CD4-positive, alpha-beta T cell treated with Interferon alpha-2 for 1 hour (primary cell): ENCODE measurements around the gene UNC5A.

ENCODE experiments used
- DNase-seq, 2 donors: peaks; one replicate each; pipeline ENCODE4 v3.0.0-alpha.2; 2020 to 2022

UNC5A gene

DNA sequence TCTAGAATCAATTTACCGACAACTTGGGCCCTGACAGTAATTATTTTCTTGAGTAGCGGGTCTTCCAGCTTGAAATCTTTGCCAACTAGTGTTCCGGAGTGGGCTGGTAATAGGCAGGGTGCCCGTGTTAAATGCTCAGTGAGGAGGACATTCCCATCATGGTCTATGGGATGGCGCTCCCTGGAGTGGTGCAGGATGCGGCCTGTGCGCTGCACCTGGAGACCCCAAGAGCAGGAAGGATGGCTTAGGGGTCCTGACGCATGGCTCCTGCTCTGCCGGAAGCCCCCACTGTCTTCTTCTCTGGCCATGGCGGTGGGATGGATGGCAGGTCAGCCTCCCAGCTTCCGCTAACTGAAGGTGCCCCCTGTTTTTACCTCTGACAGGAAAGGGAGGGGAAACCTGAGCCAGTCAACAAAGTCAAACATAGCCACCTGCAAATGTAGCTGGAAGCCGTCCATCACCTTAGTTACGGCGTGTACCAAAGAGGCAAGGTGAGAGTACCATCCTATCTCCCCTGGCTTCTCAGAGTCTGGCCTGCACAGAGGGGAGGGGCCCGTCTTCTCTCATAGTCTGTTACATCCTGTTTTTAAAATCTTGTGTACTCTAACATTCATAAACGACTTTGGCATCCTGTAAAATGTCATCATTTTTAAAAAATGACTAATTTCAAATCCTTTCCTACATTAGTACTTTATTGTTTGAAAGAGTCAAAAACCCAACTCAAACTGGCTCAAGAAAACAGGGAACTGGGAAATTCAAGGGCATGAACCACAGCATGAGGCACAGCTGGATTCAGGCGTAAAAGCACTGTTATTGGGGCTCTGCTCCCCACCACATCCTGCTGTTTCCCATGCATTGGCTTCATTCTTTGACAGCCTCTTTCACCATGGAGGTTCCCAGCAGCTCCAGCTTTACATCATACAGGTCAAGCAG, 28.5 kb upstream of the UNC5A start:
- no peak for DNase-seq

GRCh38 chr5:176784218-176785165, 25.9 kb upstream of the UNC5A start:
- DNase-seq, result no peak

DNA sequence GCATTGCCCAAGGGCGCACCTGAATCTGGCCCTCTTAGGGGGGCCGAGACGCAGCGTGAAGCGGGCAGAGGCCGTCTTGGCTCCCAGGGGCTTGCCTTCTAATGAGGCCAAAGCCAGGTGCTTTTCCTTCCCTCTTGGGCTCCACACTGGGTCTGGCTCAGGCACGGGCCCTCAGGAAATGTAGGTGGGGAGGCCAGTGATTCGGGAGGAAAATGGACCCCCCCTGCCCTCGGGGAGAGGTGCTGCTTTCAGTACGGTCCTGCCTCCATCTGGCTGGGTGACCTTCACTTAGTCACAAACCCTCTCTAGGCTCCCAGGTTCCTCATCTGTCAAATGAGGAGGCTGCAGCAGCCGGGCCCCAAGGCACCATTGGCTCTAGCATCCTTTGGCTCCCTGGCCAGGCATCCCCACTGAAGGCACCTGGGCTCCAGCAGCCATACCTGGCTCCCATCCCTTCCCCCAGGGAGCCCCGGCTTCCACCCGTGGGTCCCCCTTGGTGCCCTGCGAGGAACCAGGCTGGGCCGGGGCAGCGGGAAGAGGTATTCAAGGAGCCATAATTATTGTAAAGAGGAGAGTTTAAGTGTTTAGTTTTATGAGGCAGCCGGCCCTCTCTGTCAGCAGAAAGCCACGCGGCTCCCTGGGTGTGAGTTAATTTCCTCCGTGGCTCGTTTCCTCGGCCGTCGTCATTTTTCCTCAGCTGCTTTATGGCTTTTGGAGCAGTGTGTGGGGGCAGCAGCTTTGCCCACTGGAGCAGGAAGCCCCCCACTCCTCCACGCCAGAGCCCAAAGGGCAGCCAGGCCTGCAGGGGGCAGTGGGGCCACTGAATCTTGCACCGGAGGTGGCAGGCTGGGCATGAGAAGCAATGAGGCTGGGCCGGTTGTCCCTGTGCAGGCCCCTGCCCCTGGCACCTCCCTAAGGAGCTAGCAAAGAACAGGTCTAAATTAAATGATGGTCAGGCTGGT, 24.9 kb upstream of the UNC5A start:
- DNase-seq, result no peak

GRCh38 chr5:176787676-176788075, 22.7 kb upstream of the UNC5A start:
- DNase-seq, result no peak

- no peak for DNase-seq
These were observed 22.3 kb upstream of the UNC5A start for GRCh38 chr5:176788091-176788490.

DNA sequence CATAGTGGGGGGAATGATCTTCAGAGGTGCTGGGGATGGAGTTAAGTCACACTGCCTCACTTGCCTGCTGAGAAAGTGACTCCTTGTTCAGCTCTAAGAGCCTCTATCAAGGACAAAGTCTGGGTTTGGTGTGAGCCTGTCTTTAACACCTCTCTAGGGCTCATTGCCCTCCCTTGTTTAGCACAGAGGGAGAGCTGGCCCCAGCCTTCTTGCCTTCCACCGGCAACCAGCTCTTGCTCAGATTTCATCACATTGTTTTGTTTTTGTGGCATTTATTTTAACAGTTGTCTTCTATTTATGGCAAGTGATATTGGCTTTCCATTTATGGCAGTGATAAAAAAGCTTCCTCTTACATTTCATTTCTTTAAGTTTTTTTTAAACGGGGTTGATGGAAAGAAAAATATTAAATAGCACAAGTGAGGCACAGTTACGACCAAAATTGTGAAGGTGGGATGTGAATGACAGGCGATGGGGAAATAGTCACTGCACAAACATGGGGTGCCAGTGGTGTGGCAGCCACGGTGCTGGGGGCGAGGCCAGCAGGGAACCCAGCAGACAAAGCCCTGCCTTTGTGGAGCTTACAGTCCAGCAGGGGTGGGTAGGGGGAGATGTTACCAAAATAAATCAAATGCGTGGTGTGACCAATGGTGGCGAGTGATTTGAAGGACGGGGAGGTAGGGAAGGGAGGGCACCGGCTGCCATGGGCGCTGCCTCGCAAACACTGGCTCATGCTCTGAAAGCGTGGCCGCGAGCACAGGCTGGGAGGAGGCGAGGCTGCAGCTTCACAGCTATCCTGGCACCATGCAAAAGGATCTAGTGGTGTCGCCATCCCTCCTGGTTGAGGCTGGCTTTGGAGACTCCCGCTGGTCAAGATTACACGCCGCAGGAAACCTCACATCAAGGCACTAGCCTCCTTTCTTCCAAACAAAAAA, 21.2 kb upstream of the UNC5A start:
- no peak for DNase-seq

GRCh38 chr5:176789873-176790615, 20.3 kb upstream of the UNC5A start:
- DNase-seq, result no peak

DNA sequence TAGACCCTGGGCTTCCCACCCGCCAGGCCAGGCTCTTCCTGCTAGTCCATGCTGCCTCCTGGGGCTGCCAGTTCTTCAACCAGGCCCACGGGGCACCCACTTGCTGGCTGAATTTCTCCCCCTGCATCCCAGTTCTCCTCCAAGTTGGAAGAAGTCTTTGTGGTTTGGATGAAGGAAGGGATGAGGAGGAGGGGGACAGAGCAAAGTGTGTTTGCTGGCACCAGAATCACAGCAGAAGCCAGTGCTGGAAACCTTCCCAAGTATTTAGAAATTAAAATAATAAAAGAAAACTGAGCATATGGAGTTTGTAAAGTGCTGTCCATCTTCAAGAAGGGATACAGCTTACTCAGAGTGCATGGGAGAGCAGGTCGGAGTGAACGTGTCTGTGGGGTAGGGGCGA, 19.4 kb upstream of the UNC5A start:
- DNase-seq, result no peak

GRCh38 chr5:176792655-176793342, 17.6 kb upstream of the UNC5A start:
- no peak for DNase-seq

DNA sequence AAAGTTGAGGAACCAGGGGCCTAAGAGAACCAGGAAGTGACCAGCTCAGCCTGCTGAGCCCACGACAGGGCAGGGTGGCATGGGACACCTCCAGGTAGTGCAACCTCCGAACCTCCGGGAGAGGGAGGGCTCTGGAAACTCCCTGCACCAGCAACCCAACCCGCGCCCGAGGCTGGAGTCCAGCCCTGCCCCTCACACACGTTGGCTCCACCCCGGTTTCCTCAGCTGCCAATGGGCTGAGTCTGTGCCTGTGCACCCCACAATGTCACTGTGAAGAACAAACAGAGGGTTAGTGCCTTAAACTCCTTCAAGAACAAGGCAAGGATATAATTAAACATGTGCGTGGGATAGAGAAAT, 17.0 kb upstream of the UNC5A start:
- DNase-seq, result no peak

- DNase-seq, result no peak
These were observed 16.6 kb upstream of the UNC5A start for GRCh38 chr5:176793736-176794135.

DNA sequence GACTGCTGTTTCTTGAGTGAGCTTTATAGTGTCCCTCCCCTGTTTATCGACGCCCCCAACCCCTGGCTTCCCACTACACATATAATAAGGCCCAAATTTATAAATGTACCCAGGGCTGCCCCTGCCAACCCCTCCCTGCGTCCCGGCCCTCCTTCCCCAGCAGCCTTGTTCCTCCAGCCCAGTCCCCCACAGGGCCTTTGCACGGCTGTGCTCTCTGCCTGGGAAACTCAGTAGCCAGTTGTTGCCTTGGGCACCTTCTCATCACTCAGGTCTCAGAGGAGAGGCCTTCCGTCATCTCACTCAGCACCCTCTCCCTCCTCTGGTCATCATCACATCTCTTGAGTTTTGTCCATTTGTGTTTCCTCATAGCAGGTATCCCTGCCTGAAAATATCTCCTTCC, 15.8 kb upstream of the UNC5A start:
- DNase-seq, result no peak

DNA sequence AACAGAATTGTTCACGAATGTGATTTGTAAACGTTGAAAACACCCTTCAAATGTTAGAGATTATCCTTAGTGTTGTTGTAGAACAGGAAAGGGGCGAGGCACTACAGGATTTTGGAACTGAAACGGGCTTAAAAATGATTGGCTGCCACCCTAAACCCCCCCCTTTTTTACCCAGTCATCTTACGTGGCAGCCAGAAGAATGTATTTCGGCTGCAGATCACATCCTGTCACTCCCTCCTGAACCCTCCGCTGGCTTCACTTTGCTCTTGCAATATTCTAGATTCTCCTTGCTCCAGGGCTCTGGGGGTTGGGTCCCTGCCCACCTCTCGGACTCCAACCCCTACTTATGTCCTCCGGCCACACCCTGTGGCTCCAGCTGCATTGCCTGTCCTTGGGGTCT, 13.9 kb upstream of the UNC5A start:
- no peak for DNase-seq

- no peak for DNase-seq
These were observed 13.4 kb upstream of the UNC5A start for GRCh38 chr5:176796970-176797369.

DNA sequence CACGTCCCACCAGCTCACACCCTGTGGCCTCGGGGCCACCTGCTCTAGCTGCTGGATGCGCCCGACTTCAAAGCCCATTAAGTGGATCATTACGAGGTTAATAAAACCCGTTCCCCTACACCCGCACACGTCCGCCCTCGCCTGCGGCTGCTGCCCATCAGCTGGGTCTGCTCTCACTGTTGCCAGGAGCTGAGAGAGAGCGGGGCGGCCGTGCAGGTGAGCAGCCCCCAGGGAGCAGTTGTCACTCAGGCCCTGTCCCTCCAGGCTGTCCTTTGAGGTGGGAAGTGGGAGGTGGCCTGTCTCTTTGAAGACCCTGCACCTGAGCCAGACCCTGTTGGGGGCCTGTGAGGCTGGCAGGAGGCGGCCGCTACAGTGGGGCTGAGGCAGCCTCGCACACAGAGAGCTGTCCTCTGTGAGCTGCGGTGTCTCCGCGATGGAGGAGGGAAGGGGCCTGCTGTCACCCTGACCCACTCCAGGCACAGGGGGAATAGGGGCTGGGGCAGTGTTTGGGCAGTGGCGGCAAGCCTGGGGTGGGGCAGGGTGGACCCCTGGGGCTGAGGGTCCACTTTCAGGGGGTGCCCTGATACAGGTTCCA, 12.8 kb upstream of the UNC5A start:
- no peak for DNase-seq

- DNase-seq, result no peak
These were observed 12.1 kb upstream of the UNC5A start for GRCh38 chr5:176798086-176798876.

- no peak for DNase-seq
These were observed 11.4 kb upstream of the UNC5A start for GRCh38 chr5:176798949-176799348.

DNA sequence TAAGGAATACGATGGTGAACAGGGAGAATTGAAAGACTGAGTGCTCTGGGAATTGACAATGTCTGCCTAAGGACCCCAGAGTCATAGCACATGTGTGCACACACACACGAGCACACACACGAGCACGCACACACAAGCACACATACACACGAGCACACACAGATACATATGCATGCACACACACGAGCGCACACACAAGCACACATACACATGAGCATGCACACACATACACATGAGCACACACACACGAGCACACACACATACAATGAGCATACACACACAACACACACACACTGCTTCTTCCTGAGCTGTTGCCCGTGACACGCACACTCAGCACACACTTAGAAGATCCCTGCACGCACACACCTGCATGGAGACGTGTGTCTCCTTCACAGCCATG, 10.9 kb upstream of the UNC5A start:
- no peak for DNase-seq

- no peak for DNase-seq
These were observed 10.3 kb upstream of the UNC5A start for GRCh38 chr5:176800024-176800423.
